Liver (tissue), 9 donors: ENCODE measurements around the gene KRT6C. TPM values are rescaled to one million over a fixed set of nuclear protein-coding genes. Genes with fewer than 3 reads are reported as not detected.

Experiments used
- DNase-seq: peaks from one replicate; pipeline ENCODE4 v3.0.0-alpha.2; 2017; ENCODE audit warnings: low spot score
- H3K27ac ChIP-seq, 2 donors: one replicate each; pipeline ENCODE4 v1.7.0; 2013; ENCODE audit warnings: inconsistent platforms in 2 of 2, low read length in 2 of 2, control low read depth in 1 of 2, low read depth in 1 of 2, mild to moderate bottlenecking in 1 of 2
- H3K27me3 ChIP-seq, 4 donors: one replicate each; pipeline versions ENCODE4 v1.6.1 to v1.7.0; 2013; ENCODE audit warnings: low read length in 3 of 4, inconsistent platforms in 1 of 4, mild to moderate bottlenecking in 1 of 4, moderate library complexity in 1 of 4; ENCODE audit not compliant: control insufficient read depth in 4 of 4, insufficient read depth in 4 of 4
- H3K36me3 ChIP-seq, 4 donors: one replicate each; pipeline versions ENCODE4 v1.6.1 to v1.7.0; 2013; ENCODE audit warnings: low read length in 3 of 4, mild to moderate bottlenecking in 3 of 4, low read depth in 1 of 4, moderate library complexity in 1 of 4; ENCODE audit not compliant: control insufficient read depth in 4 of 4, insufficient read depth in 3 of 4
- H3K4me1 ChIP-seq, 4 donors: one replicate each; pipeline versions ENCODE4 v1.6.1 to v1.7.0; 2013; ENCODE audit warnings: low read length in 3 of 4, mild to moderate bottlenecking in 3 of 4, moderate library complexity in 1 of 4; ENCODE audit not compliant: control insufficient read depth in 4 of 4, insufficient read depth in 4 of 4
- H3K4me3 ChIP-seq, 3 donors: one replicate each; pipeline versions ENCODE4 v1.6.1 to v1.7.0; 2013; ENCODE audit warnings: low read length in 3 of 3, control low read depth in 1 of 3, low read depth in 1 of 3, mild to moderate bottlenecking in 1 of 3
- H3K9ac ChIP-seq, 2 donors: one replicate each; pipeline ENCODE4 v1.7.0; 2013; ENCODE audit warnings: low read length in 2 of 2, mild to moderate bottlenecking in 2 of 2, moderate library complexity in 2 of 2, control low read depth in 1 of 2, low read depth in 1 of 2
- H3K9me3 ChIP-seq, 4 donors: one replicate each; pipeline versions ENCODE4 v1.6.1 to v1.7.0; 2013; ENCODE audit warnings: low read length in 3 of 4; ENCODE audit not compliant: control insufficient read depth in 4 of 4
- CTCF ChIP-seq: fragments of 150-350 bp; IDR thresholded peaks from 2 replicates; pipeline ENCODE4 v1.5.1; 2017; ENCODE audit warnings: improper control_type of control experiment, low read depth, low read length; ENCODE audit not compliant: missing input control
- EGR1 ChIP-seq, 2 donors: IDR thresholded peaks; 2 replicates each; pipeline ENCODE4 v1.6.1; 2016 to 2018; ENCODE audit warnings: antibody characterized with exemption in 2 of 2, low read depth in 2 of 2
- FOXA2 ChIP-seq: IDR thresholded peaks from 2 replicates; pipeline ENCODE4 v1.6.1; 2016; ENCODE audit warnings: antibody characterized with exemption
- GABPA ChIP-seq, 2 donors: IDR thresholded peaks in 1 of 2; conservative IDR thresholded peaks in 1 of 2; 2 replicates each; pipeline ENCODE4 v1.6.1; 2016; ENCODE audit warnings: antibody characterized with exemption in 2 of 2, mild to moderate bottlenecking in 1 of 2, moderate library complexity in 1 of 2
- HNF4A ChIP-seq, 2 donors: conservative IDR thresholded peaks; 2 replicates each; pipeline ENCODE4 v1.6.1; 2016; ENCODE audit warnings: antibody characterized with exemption in 2 of 2, mild to moderate bottlenecking in 2 of 2
- HNF4G ChIP-seq: IDR thresholded peaks from 2 replicates; pipeline ENCODE4 v1.6.1; 2016; ENCODE audit warnings: antibody characterized with exemption
- MAX ChIP-seq: IDR thresholded peaks from 2 replicates; pipeline ENCODE4 v1.6.1; 2016; ENCODE audit warnings: antibody characterized with exemption
- NR2F2 ChIP-seq: IDR thresholded peaks from 2 replicates; pipeline ENCODE4 v1.6.1; 2016; ENCODE audit warnings: antibody characterized with exemption
- RAD21 ChIP-seq, 2 donors: IDR thresholded peaks; 2 replicates each; pipeline ENCODE4 v1.6.1; 2016; ENCODE audit warnings: antibody characterized with exemption in 2 of 2, mild to moderate bottlenecking in 2 of 2
- REST ChIP-seq: IDR thresholded peaks from 2 replicates; pipeline ENCODE4 v1.6.1; 2016; ENCODE audit warnings: antibody characterized with exemption, mild to moderate bottlenecking
- RXRA ChIP-seq, 2 donors: IDR thresholded peaks; 2 replicates each; pipeline ENCODE4 v1.6.1; 2017 to 2018; ENCODE audit warnings: antibody characterized with exemption in 2 of 2, mild to moderate bottlenecking in 1 of 2
- SP1 ChIP-seq: IDR thresholded peaks from 2 replicates; pipeline ENCODE4 v1.6.1; 2018; ENCODE audit warnings: antibody characterized with exemption, mild to moderate bottlenecking
- YY1 ChIP-seq: IDR thresholded peaks from 2 replicates; pipeline ENCODE4 v1.6.1; 2016; ENCODE audit warnings: antibody characterized with exemption, mild to moderate bottlenecking
- WGBS: extraction: QIAGEN DNeasy Blood & Tissue Kit; methylation state at CpG from one replicate; pipeline ENCODE4 v1.1.7; 2013; 5-methylcytosine and 5-hydroxymethylcytosine counted together
- polyA plus RNA-seq, 2 donors: library from polyadenylated mRNA; stranded (reverse) in 1 of 2; unstranded in 1 of 2; fragments of 200-250 nt in 1 of 2; fragments of >200 nt in 1 of 2; fragmentation: Nextera tagmentation in 1 of 2; extraction: Ambion mirVana in 1 of 2; gene quantifications; one replicate each; pipeline versions ENCODE4 v1.2.1 to v1.2.3, GENCODE V29; 2013 to 2015
- total RNA-seq, 2 donors: library from RNA; depleted of rRNA; stranded (reverse); fragments of >200 nt; gene quantifications; one replicate each; pipeline ENCODE4 v1.2.3, GENCODE V29; 2014
- TF ChIP-seq, protein P1 (sequence below): IDR thresholded peaks from 2 replicates; pipeline ENCODE4 v1.6.1; 2016; ENCODE audit warnings: antibody characterized with exemption
- TF ChIP-seq, protein P2 (sequence below): IDR thresholded peaks from 2 replicates; pipeline ENCODE4 v1.6.1; 2016; ENCODE audit warnings: antibody characterized with exemption
- donor health status: healthy.
- donor health status: healthy.
- donor health status: healthy.
- donor health status: healthy.
- donor health status: healthy.

KRT6C gene
- total and polyA plus RNA-seq, 4 donors = 0.61 TPM; not detected in 3

GRCh38 chr12:52454411-52455201, 19.0 kb downstream of the KRT6C start (continued):
- TF ChIP-seq REST (no peak), NR2F2 (no peak), SP1 (no peak), FOXA2 (no peak), RAD21 (IDR thresholded peaks at IDR 0.05) (no peak)

DNA sequence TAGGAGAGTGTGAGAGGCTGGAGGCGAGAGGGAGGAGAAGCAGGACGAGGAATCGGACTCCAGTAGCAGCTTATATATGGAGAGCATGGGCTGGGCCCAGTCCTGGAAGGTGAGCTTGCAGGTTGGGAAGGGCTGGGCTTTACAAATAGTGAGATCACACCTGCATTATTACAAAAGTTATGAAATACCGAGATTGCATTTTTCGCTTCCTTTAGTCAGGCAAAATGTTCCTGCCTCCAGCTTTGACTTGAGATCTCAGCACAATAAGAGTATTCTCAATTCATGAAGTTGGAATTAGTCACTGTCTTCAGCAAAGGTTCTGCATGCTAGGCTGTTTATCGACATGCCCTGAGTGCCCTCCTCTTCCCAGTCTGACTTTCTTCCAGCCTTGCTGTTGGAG, 21.5 kb downstream of the KRT6C start, which contains the start of gene KRT6B:
Gene KRT6B (minus strand): TSS at position 46 of the 400 bp plus-strand sequence. CDS start 68 bp downstream, outside the sequence.
- WGBS = 90% methylated on average over 6 of the region's 6 CpGs
- Histone ChIP-seq H3K27me3 (no peaks in the 10 kb centered on the region), H3K27ac (no peak within 1 kb of the TSS), H3K36me3 (no peaks in the 10 kb centered on the region), H3K9me3 (no peaks in the 10 kb centered on the region), H3K4me1 (no peaks in the 10 kb centered on the region), H3K4me3 (no peak within 1 kb of the TSS), H3K9ac (no peak within 1 kb of the TSS)
- TF ChIP-seq SP1 (no peak), YY1 (no peak), FOXA2 (no peak), HNF4A (conservative IDR thresholded peaks at IDR 0.05) (no peak), RAD21 (IDR thresholded peaks at IDR 0.05) (no peak), MAX (no peak)
- TF ChIP-seq, protein P1, sequence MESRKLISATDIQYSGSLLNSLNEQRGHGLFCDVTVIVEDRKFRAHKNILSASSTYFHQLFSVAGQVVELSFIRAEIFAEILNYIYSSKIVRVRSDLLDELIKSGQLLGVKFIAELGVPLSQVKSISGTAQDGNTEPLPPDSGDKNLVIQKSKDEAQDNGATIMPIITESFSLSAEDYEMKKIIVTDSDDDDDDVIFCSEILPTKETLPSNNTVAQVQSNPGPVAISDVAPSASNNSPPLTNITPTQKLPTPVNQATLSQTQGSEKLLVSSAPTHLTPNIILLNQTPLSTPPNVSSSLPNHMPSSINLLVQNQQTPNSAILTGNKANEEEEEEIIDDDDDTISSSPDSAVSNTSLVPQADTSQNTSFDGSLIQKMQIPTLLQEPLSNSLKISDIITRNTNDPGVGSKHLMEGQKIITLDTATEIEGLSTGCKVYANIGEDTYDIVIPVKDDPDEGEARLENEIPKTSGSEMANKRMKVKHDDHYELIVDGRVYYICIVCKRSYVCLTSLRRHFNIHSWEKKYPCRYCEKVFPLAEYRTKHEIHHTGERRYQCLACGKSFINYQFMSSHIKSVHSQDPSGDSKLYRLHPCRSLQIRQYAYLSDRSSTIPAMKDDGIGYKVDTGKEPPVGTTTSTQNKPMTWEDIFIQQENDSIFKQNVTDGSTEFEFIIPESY = no peak
- DNase-seq = no peak

DNA sequence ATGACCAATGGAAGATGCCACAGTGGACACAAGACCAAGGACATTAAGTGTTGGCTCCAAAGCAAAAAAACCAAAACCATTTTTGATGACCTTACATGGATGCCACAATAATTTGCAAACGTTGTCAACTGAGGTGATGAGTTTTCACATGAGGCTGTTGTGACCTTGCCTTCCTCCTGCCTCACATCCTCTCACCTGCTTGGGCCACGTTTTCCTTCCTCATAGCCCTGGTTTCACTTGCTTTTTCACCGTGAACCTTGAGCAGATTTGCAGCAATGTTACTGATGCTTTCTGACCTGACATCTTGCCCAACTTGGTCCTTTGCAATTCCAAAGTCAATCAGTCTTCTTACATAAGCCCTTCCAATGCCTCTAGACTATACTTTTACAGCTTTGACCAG, 25.4 kb downstream of the KRT6C start:
- no peak overlapping the region for H3K27ac ChIP-seq
- 51% methylated on average over 3 of the region's 3 CpGs for WGBS
- DNase-seq = no peak
- H3K9me3 ChIP-seq = no peaks in the 10 kb centered on the region
- H3K4me3 ChIP-seq = no peak overlapping the region
- no peaks in the 10 kb centered on the region for H3K36me3 ChIP-seq
- peaks cover 0 to 2% (median 0%) of the 10 kb centered on the region in 4 donors for H3K27me3 ChIP-seq
- H3K4me1 ChIP-seq = no peaks in the 10 kb centered on the region
- no peak overlapping the region for H3K9ac ChIP-seq
- TF ChIP-seq SP1 = no peak
- TF ChIP-seq, protein P2, sequence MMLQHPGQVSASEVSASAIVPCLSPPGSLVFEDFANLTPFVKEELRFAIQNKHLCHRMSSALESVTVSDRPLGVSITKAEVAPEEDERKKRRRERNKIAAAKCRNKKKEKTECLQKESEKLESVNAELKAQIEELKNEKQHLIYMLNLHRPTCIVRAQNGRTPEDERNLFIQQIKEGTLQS = no peak
- no peak for TF ChIP-seq MAX
- TF ChIP-seq GABPA (IDR thresholded peaks at IDR 0.05 in 1 of 2, conservative IDR thresholded peaks at IDR 0.05 in 1 of 2) = no peak
- no peak for TF ChIP-seq HNF4A (conservative IDR thresholded peaks at IDR 0.05)
- no peak for TF ChIP-seq NR2F2
- TF ChIP-seq RXRA (IDR thresholded peaks at IDR 0.05) = no peak
- TF ChIP-seq YY1 = no peak
- no peak for TF ChIP-seq HNF4G
- TF ChIP-seq, protein P1 = no peak
- TF ChIP-seq CTCF = no peak
- TF ChIP-seq FOXA2 = no peak
- no peak for TF ChIP-seq EGR1 (IDR thresholded peaks at IDR 0.05; ENCODE audit: low read depth in 2 of 2)
